ENCODE results near the gene CCDC170.
A peak's percentile ranks its signal among the peaks of the same experiment; 100 is the strongest.
"Not testable (repeated sequence)": the region's sequence is repeated elsewhere in the genome, so short reads cannot be mapped to it uniquely, and the experiment has no call there.

The CCDC170 gene, protein sequence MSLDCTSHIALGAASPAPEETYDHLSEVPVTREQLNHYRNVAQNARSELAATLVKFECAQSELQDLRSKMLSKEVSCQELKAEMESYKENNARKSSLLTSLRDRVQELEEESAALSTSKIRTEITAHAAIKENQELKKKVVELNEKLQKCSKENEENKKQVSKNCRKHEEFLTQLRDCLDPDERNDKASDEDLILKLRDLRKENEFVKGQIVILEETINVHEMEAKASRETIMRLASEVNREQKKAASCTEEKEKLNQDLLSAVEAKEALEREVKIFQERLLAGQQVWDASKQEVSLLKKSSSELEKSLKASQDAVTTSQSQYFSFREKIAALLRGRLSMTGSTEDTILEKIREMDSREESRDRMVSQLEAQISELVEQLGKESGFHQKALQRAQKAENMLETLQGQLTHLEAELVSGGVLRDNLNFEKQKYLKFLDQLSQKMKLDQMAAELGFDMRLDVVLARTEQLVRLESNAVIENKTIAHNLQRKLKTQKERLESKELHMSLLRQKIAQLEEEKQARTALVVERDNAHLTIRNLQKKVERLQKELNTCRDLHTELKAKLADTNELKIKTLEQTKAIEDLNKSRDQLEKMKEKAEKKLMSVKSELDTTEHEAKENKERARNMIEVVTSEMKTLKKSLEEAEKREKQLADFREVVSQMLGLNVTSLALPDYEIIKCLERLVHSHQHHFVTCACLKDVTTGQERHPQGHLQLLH

DNA sequence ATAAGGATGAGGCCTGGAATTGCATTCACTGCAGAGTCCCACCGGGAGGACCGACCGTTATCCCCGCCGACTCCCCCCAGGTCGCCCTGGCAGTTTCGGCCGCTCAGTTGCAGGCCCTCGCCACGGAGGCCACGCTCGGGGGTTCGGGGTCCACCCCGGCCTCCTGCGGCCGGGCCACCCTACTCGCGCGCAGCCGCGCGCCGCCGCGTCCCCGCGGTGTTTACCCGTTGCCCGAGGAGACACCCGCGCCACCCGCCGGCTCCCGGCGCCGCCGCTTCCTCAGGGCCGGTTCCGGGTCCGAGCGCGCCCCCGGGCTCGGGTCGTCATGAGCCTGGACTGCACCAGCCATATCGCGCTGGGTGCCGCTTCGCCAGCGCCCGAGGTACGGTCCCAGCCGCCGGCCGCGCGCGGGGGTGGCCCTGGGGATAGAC, at the start of gene CCDC170:
Gene CCDC170, plus strand, starts transcription at position 214 of the 431 bp plus-strand sequence. Its CDS starts 112 bp downstream, at position 326.
- no peak for DNase-seq (ENCODE audit: low read depth)

DNA sequence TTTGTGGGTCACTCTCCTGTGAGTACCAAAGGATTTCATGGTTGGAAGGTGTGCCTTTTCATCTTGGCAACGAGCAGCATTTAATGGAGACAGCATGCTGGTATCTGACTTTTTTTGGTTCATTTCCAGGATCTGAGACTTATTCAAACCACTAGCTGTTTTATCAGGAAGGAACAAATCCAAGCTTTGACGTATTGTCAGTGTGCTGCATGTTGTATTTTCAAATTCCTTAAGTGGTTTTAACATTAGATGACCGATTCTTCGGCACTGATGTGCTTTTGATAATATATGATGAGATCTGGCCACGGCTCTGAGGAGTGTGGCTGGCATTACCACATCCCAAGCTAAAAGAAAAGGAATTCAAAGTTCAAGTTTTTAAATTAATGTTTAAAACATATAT, 48.3 kb upstream of the CCDC170 start:
- peak; percentile 54 for DNase-seq (ENCODE audit: low read depth)

DNA sequence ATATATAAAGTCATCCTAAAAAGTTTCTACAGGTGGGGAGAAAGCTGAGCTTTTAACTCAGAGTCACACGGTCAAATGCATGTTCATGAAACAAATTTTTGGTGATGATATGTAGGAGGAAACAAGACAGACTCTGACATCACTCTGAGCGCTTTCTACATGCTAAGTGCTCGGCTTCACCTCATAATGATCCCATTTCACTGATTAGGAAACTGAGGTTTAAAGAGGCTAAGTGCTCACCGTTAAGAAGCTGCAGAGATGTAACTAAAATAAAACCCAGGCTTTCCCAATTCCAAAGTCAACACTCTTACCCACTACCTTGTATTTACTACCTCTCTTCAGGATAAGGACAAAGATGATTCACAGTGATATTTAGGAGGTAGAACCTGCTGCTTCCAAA, 46.6 kb upstream of the CCDC170 start:
- DNase-seq (ENCODE audit: low read depth) = no peak

DNA sequence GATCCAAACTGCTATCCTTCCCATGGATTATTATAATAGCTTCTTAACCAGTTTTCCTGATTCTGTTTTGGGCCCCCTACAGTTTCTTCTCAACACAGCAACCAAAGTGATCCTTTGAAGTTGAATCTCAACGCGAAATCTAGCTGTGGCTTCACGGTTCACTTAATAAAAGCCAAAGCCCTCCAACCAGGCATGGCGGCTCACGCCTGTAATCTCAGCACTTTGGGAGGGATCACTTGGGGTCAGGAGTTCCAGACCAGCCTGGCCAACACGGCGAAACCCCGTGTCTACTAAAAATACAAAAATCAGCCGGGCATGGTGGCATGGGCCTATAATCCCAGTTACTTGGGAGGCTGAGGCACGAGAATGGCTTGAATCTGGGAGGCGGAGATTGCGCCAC, 45.2 kb upstream of the CCDC170 start:
- no peak for DNase-seq (ENCODE audit: low read depth)

DNA sequence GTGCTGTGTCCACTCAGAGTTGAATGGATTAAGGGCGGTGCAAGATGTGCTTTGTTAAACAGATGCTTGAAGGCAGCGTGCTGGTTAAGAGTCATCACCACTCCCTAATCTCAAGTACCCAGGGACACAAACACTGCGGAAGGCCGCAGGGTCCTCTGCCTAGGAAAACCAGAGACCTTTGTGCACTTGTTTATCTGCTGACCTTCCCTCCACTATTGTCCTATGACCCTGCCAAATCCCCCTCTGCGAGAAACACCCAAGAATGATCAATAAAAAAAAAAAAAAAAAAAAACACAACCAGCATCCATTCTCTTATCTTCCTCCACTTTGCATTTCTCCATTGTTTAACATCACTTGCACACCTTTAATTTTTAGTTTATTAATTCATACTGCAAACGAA, 42.9 kb upstream of the CCDC170 start:
- not testable (repeated sequence) for DNase-seq (ENCODE audit: low read depth)

DNA sequence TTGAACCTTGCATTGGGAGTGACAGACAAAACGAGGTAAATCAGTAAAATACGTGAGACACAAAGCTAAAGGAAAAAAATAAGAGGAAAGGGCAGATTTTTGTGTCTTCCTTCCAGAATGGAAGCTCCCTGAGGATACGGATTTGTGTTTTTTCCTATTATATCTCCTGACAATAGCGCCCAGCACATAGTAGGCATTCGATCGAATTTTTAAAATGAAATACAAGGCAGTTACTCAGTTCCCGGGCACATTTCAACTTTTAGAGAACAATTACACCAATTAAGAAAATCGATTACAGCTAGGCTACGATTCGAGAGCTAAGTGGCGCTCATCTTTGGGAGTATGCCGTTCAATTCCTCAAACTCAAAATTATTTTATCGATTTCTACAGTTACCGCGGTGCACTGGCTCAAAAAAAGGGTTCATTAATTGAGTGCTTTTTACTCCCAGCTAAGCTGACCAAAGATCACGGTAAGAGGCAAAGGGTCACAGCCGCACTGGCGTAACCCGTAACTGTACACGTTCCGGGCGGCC, 42.3 kb upstream of the CCDC170 start:
- DNase-seq (ENCODE audit: low read depth) = no peak

DNA sequence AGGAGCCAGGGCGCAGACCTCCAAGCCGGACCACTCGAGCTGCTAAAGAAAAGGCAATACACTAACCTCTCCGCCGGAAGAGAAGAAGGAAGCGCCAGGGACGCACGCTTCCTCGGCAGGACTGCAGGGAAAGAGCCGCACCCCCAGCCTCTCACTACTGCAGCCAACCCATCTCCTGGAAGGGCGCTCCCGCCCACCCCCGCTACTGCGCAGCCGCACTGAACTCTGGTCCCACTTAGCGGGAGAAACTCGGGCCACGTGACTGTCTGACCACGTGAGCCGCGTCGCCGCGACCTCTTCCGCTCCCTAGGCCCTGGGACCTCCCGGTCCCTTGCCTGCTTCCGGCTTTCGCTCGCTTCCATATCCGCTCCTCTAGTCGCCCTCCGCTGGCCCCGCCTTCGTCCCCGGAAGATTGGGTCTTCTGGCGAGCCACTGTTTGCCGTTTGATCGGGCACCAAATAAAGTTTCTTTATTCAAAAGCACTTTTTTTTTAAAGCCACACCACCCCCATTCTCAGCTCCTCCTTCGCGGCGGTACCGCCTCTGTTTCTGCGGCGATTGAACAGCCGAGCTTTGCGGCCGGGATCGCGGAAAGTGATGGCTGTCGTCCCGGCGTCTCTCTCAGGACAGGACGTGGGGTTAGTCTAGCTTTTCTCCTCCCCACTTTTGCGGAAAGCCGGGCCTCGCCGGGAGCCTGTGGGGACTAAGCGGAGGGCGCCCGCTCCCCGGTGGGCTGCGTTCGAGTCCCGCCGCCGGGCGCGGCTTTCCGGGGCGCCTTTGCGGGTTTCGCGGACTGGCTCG, 41.7 kb upstream of the CCDC170 start, which contains the start of gene RMND1:
Gene RMND1, minus strand, starts transcription at position 177 of the 800 bp plus-strand sequence. CDS start 6,315 bp downstream, outside the sequence.
- peak; percentile 99 for DNase-seq (ENCODE audit: low read depth)

DNA sequence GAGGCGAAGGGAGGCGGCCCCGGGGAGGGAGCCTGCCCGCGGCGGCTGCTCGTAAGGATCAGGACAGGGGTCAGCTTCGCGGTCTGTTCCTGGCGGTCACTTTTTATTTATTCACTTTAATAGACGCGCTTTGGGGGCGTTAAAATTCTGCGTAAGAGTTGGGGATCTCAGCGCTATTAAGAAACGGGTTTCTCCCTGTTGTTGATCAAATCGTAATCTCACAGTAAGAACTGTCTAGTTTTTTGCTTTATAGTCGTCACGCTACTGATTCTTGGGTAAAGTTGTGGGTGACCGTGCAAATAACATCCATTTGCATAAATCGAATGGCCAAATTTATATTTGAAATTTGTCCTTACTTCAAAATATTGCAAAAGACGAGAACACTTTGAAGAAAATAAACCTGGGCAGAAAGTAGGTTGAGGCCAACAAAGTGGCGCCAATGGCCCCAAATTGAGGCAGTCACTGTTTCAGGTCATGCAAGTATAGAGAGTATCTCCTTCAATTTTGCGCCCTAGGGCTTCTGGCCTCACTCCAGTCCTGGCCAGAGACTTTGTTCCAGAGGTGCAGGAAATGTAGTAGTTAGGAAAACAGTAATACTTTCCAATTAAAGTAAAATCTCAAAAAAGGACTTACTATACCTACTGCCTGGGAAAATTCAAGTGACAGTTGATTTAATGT, 40.9 kb upstream of the CCDC170 start:
- DNase-seq (ENCODE audit: low read depth) = no peak

DNA sequence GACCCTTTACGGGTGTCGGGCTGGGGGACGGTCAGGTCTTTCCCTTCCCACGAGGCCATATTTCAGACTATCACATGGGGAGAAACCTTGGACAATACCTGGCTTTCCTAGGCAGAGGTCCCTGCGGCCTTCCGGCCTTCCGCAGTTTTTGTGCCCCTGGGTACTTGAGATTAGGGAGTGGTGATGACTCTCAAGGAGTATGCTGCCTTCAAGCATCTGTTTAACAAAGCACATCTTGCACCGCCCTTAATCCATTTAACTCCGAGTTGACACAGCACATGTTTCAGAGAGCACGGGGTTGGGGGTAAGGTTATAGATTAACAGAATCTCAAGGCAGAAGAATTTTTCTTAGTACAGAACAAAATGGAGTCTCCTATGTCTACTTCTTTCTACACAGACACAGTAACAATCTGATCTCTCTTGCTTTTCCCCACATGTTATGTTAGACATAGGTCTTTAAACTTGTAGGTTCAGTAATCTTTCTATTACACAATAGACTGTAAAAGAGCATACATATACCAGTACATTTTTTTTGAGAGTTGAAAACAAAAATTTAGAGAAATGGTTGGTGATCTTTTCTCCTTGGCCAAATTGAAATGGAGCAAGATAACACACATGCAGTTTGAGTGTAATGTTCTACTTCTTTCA, 37.9 kb upstream of the CCDC170 start:
- DNase-seq (ENCODE audit: low read depth) = not testable (repeated sequence)

DNA sequence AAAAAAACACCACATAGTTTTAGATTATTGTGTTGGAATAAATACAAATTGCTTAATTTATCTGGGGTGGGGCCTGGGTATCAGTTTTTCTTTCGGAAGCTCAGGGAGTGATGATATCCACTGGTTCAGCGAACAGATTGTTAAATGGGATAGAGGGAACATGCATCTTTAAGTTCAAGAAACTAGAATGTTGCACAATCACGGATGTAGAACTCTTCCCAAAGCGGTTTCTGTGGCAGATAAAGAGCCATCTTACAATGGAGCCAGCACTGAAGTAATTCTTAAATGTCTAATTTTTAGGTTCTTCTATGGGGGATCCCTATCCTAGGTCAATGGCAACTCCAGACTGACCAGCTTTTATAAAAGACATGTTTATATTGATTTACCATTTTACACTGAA, 32.1 kb upstream of the CCDC170 start:
- DNase-seq (ENCODE audit: low read depth) = no peak

DNA sequence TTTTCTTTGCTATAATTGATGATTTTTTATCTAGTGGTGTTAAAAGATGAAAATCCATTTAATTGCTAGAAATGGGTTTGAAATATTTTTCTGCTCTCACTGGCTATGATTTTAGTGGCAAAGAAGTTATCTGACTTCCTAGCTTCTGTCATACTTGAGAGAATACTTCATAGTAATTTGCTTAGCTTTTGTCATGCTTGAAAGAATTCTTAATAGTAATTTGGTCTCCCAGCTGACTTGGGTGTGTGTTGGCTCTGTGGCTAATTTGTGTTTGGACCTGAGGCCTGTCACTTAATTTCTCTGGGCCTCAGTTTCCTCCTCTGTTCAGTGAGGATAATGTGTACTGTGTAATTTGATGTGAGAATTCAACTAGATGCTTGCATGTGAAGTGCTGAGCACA, 29.1 kb upstream of the CCDC170 start:
- DNase-seq (ENCODE audit: low read depth) = no peak

DNA sequence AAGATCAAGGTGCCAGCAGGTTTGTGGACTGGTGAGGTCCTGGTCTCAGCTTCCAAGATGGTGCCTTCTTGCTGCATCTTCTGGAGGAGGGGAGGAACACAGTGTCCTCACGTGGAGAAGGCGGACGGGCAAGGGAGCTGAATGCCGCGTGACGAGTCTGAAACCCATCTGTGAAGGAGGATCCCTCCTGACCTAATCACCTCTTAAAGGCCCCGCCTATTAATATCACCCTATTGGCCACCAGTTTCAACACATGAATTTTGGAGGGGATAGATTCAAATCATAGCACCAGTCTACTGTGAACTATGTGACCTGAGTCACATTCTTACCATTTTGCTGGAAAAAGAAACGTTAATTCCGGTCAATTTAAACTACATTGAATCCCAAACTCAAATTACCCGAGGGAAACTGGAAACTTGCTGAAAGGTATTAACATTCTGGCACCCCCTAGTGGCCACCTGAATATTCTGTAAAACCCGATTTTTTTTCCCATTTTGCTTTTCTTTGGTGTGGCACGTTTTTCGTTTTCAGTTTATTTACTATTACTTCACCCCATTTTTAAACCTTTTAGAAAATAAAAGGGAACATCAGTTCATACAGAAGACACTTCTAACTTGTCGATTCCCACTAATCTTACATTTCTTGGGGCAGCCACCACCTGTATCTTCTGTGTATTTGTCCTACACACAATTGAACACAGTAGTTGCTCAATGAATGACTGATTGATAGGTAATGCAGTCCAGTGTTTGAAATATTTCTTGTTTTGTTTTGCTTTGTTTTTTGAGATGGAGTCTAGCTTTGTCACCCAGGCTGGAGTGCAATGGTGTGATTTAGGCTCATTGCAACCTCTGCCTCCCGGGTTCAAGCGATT, 17.9 kb upstream of the CCDC170 start:
- DNase-seq (ENCODE audit: low read depth) = no peak

DNA sequence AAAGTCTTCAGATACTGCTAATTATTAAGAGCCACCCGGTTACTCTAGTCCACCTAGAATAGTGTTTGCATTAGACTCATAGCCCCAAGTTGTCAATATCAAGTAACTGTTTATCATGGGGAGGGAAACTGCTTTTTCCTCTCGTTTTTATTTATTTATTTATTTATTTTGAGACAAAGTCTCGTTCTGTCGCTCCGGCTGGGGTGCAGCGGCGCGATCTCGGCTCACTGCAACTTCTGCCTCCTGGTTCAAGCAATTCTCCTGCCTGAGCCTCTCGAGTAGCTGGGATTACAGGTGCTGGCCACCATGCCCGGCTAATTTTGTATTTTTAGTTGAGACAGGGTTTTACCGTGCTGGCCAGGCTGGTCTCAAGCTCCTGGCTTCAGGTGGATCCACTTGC, 16.1 kb upstream of the CCDC170 start:
- no peak for DNase-seq (ENCODE audit: low read depth)

DNA sequence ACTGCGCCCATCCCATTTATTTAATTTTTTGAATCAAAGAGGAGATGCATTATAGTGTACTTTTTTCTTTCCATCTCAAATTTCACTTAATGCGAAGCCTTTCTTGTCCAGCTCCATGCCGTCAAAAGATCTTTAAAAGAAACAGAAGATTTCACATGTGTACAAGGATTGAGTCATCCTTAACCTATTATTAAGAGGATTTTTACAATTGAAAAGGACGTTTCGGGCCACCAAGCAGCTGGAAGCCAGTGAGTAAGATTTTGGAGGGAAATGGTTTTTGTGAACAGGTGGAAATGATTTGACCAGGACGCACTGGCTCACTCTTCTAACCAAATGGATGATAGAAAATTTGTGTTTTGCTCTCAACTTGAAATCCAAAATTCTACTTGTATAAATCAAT, 15.1 kb upstream of the CCDC170 start:
- no peak for DNase-seq (ENCODE audit: low read depth)

DNA sequence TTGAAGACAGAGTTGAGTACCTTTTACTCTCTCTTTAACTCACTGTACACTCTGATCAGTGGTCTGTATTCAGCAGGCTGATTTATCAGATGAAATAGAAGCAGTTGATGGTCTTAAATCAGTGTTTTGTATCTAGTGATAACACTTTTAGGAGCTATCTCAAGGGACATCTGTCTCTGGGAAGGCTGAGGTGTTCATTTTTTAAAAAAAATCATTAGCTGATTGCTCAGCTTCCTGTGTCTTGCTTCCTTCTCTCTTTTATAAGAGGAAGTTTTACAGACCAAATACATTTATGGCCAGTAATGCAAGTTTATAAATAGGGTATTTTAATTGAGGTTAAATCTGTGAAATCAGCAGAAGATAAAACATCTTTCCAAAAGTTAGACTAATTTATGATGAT, 12.0 kb upstream of the CCDC170 start:
- DNase-seq (ENCODE audit: low read depth) = no peak

DNA sequence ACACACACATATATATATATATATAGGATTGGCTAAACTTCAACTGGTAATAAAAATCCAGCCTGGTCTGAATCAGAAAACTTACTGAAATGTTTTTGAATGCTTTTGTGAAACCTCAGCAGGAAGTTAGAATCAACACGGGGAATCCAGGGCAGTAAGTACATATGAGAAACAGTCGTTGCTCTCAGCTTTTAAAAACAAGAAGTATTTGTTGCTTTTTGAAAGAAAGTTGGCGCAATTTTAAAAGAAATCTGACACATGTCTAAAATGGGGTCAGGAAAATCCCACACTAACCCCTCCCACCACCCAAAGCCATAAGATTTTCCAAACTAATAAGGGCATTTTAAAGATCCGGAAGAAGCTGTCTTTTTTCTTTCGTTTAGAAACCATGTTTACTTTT, 11.5 kb upstream of the CCDC170 start:
- DNase-seq (ENCODE audit: low read depth) = no peak

DNA sequence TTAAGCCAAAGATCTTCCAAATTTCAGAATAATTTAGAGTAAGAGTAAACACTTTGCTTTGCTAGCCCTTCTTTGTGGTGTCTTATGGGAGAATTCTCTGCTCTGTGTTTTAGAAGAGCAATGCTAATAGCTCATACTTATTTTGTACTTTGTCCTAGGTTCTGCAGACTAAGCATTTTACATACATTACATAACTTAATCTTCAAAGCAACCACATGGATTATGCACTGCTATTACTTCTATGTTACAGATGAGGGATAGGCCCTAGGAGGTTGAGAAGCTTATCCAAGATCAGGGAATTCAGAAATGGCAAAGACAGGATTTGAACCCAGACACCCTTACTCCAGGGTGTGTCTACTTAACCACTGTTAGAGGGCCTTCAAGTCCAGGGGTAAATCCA, 9.8 kb upstream of the CCDC170 start:
- no peak for DNase-seq (ENCODE audit: low read depth)

DNA sequence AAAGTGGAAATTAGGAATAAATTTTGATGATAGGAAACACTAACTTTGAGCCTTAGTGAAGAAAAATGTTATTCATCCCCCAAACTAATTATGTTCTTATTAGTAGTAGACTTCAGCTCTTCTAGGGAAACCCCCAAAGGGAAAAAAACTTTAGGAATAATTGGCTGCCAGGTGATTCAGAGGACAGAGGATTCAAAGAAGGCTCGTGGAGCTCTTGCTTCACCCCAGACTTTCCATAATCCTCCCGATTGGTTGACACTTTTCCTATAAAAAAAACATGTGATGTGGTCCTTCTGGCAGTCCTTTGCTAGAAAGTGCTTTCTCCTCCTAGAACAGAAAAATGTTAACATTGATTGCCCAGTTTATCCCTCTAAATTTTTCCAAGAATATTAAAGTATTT, 5.6 kb upstream of the CCDC170 start:
- DNase-seq (ENCODE audit: low read depth) = no peak

DNA sequence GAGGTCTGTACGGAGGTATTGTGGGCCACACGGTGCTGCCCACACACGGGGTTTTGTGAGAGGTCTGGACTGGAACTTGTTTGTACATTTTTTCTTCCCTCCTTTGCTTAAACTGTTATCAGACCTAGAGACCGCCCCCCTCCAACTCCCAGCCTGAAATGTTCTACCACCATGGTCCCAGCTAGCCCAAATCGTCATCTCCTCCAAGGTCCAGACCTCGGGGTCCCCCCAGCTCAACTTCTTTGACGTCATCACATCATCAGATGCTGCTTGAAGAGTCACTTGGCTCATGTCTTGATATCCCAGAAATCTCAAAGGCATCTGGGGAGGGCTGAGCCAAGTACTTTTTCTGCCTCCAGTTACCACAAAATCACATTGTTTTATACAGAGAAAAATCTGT, 2.8 kb upstream of the CCDC170 start:
- no peak for DNase-seq (ENCODE audit: low read depth)

DNA sequence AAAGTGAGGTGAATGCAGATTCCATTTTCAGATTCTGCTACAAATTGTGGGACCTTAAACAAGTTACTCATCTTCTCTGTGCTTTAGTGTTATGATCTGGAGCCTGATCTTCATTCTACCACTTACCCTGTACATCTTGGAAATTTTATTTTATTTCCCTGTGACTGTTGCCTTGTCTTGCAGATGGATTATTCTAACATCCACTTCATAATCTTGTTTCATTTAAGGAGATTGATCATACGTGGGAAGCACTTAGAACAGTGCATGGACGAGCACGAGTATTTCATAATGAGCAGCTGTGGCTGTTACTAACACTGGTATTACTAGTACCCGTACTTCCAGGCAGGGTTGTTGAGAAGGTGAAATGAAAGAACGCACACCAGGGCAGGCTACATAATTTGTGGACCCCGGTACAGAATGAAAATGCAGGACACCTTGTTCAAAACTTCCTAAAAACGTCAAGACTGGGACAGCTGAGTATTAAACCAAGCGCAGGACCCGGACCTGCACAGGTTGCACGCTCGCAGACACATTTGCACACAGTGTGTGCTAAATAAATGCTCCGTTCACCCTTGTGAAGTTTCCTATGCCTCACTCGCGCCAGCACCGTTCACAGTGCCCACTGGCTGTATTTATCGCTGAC, 535 bp upstream of the CCDC170 start:
- no peak for DNase-seq (ENCODE audit: low read depth)

All from stromal cell of bone marrow (primary cell).